Measurements from ENCODE around the gene APOM.

Gene APOM

GRCh38 chr6:31658983-31659648, 3.4 kb downstream of the APOM start:
- no peak for DNase-seq

- no peak for DNase-seq
Observed at GRCh38 chr6:31659649-31660380, 4.1 kb downstream of the APOM start.

GRCh38 chr6:31660381-31661261, 4.9 kb downstream of the APOM start, which contains the start of gene C6orf47:
Gene C6orf47 (minus strand): TSS chr6:31660778. CDS start chr6:31659947, 831 bp downstream.
- peak; percentile 62 for DNase-seq

DNA sequence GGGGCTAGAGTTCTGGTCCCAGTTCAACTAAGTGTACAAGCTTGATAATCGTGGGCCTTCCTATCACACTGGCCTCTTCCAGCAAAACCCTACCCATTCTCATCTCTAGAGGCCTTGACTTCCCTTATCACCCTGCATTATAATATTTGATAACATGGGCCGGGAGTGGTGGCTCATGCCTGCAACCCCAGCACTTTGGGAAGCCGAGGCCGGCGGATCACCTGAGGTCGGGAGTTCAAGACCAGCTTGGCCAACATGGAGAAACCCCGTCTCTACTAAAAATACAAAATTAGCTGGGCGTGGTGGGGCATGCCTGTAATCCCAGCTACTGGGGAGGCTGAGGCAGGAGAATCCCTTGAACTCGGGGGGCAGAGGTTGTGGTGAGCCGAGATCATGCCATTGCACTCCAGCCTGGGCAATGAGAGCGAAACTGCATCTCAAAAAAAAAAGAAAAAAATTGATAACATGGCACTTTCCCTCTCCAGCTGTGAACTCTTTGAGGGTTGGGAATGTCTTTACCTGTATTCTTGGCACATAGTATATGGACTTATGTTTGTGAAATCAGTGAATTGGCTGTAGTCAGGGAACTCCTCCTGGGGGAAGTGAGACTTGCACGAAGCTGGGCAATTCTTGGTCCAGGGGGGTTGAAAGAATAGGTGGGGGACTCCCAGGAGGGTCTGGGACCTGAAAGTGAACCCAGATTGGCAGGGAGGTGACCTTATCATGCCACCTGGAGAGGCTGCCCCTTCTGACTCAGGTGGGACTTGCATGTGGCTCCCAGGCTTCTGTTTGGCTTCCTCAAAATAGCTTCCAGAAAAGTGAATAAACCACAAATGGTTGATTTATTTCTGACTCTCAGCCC, 5.8 kb downstream of the APOM start:
- DNase-seq, result no peak

DNA sequence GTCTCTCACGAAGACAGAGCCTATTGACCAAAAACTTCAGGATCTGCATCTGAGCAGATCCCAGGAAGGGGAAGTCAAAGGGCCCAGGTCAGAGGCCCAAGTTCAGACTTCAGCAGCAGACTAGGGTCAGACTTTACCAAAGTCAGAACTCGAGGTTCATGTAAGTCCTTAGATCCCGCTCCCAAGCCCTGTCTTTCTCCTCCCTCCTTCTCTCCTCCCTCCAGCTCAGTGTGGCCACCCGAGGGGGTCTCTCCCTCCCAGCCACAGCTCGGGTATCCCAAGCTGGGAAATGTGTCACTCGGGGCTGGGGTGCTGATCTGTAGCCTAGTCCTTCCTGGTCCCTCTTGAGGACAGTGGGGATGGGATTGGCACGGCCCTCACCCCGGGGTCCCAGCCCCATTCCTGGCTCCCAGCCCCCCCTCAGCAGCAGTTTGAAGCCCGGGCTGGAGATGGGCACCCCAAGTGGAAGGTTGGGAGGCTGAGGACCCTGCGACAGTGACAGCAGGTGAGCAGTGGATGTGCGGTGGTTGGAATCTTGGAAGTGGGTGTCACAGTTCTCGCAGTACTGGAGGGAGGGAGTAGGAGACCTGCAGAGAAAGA, 6.5 kb downstream of the APOM start:
- no peak for DNase-seq

- DNase-seq, result no peak
Observed at GRCh38 chr6:31663126-31663960, 7.6 kb downstream of the APOM start.

GRCh38 chr6:31663961-31664789, 8.5 kb downstream of the APOM start:
- no peak for DNase-seq

GRCh38 chr6:31664790-31665500, 9.3 kb downstream of the APOM start, which contains the start of gene GPANK1:
Gene GPANK1 (minus strand): TSS chr6:31664997. CDS start chr6:31664478, 519 bp downstream.
- DNase-seq, result peak; percentile 87

DNA sequence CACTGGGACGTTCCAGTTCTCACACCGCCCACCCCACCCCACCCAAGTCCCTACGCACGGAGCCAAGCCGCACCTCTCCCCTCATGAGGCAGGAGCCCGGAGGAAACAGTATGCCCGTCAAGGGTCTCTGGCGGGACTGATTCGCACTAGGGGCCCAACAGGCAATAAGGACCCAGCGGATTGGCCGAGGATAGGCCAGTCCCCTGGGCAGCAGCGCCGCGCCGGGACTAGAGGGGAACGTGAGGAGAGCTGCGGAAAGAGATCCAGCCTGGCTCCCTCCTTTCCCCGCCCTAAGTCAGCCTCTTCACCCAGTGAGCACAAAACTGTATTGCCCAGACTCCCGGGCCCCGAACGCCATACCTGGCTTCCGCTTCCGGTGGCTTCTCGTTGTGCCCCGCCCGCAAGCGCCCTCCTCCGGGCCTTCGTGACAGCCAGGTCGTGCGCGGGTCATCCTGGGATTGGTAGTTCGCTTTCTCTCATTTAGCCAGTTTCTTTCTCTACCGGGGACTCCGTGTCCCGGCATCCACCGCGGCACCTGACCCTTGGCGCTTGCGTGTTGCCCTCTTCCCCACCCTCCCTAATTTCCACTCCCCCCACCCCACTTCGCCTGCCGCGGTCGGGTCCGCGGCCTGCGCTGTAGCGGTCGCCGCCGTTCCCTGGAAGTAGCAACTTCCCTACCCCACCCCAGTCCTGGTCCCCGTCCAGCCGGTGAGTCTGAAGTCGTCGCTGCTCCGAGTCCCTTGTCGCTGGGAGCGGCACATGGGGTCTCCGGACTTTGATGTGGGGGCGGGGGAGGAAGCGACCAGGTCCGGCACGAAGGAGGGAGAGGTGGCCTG, 10.0 kb downstream of the APOM start, which contains the start of gene CSNK2B:
Gene CSNK2B, plus strand, starts transcription at position 580 of the 836 bp plus-strand sequence. CDS start 752 bp downstream, outside the sequence.
- peak; percentile 99 for DNase-seq

DNA sequence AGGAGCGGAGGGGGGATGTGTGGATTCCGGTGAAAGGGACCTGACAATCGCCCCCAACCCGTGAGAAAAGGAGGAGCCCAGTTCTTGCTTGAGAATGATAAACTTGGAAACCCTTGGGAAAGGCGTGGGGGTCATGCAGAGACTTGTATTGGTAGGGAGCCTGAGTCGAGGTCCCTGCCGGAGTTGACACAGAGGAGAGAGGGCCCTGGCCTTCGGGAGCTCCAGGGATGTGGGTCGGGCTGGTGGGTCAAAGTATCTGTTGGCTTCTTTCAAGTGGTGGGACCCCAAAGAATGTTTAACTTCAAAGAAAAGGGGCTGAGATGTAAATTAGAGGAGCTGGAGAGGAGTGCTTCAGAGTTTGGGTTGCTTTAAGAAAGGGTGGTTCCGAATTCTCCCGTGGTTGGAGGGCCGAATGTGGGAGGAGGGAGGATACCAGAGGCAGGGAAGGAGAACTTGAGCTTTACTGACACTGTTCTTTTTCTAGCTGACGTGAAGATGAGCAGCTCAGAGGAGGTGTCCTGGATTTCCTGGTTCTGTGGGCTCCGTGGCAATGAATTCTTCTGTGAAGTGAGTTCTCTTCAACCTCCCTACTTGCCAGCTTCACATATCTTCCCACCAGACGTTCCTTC, 10.8 kb downstream of the APOM start:
- DNase-seq, result no peak

GRCh38 chr6:31669676-31670075, 14.0 kb downstream of the APOM start, which contains the start of gene LY6G5B:
Gene LY6G5B (plus strand): TSS chr6:31669976. CDS start chr6:31670951, 975 bp downstream.
- no peak for DNase-seq

DNA sequence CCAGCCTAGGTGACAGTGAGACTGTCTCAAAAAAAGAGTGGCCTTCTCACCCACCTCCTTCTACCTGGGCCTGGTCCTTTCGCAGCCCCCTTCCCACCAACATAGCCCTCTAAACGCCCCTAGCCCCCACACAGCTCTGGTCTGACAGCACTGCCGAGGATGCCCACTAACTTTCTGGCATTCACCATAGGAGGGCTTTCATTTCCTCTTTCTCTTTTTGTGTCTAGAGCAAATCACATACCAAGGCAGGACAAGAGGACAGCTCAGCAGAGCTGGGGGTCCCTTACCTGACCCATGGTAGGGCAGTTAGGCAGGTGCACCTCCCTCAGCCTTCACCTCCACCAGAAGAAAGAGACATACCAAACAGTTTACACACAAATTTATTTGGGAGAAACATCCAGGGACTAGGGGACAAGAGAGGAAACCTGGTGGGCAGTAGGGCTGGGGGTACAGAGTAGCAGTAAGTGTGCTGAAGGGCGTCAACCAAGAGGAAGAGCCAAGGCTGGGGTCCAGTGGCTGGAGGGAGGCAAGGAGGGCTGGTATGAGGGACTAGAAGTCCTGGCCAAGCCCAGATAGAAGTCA, 20.7 kb downstream of the APOM start:
- no peak for DNase-seq

DNA sequence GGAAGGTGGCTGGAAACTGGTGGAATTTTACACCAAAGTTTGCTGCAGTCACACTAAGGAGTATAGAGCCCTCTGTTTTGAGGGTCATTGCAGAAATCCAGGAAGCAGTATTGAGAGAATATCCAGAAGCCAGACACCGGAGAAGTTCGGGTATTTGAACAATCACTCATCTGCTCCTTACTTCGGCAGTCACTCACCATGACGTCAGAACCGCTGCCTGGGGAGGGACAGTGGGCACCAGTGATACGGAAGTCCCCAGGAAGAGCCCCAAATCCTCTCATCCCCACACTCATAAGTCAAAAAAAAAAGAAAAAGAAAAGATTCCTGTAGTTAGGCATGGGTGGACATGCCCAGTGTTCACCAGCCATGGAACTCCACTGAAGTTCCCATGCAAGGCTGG, 21.2 kb downstream of the APOM start:
- no peak for DNase-seq

DNA sequence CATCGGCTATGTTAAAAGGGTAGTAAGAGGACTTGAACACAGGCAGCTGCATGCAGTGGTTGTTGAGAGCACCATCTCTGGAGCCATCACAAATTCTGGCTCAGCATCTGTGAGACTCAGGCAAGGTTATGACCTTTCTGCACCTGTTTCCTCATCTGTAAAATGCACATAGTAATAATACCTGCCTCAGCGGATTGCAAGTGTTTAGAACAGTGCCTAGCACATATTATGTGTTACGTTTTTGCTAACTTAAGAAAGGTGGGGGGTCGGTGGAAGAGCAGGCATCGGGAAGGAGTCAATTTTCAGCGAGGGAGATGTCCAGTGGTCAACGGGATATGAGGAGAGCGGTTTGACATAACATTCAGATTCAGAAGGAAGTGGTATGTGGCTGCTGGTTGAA, 22.3 kb downstream of the APOM start:
- no peak for DNase-seq

- DNase-seq, result peak; percentile 64
Observed at GRCh38 chr6:31680226-31681134, 24.8 kb downstream of the APOM start, which contains the start of gene LY6G5C. Gene LY6G5C (minus strand): TSS chr6:31681067. CDS start chr6:31680373, 694 bp downstream.

DNA sequence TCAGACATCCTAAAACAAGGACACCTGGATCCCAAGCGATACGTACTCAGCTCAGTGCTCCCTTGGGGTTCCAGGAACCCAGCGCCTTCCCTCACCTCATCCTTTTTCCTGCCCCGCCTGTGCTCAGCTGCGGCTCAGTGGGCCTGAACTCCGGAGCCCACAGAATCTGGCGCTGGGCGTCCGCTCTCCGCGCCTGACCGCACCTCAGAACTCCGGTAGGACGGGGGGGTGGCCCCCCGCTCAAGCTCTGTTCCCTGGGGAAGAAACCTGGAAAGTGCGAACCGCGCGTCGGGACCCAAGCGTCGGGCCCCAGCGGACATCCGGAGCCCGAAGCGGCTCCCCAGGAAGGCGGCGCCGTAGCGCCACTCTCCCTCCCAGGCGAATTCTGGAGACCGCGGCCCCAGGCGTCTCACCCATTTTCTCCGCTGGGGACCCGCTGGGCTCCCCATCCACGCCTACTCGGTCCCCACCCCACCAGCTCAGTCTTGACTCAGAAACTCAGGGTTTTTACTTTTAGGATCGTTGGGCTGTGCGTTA, 25.5 kb downstream of the APOM start:
- DNase-seq, result peak; percentile 30

All from stimulated activated naive CD4-positive, alpha-beta T cell treated with Interleukin-2 at 50 U/mL for 16 hours (primary cell).